GM18951 (cell line): ENCODE results near the gene ROBO1.

Experiments used
- POLR2A ChIP-seq: IDR thresholded peaks from 4 replicates; pipeline ENCODE4 v1.6.1; 2011; ENCODE audit warnings: mild to moderate bottlenecking; ENCODE audit not compliant: insufficient read length, insufficient read depth; ENCODE audit errors: extremely low read depth
- in situ Hi-C: fragments of 300-500 bp; cut with MboI; formaldehyde crosslinking; loops from one replicate; pipeline ENCODE4 v1.12.0; 2022; ENCODE audit warnings: low sequenced_read_pairs, mixed read lengths, inconsistent platforms; ENCODE audit not compliant: unreplicated experiment

The ROBO1 gene

GRCh38 chr3:79729096-79729495, 38.7 kb downstream of the ROBO1 start:
- in situ Hi-C loops = no loop called here
- no peak for TF ChIP-seq POLR2A

- in situ Hi-C loops = no loop called here
- TF ChIP-seq POLR2A = no peak
Measured at GRCh38 chr3:79726786-79727185, 41.0 kb downstream of the ROBO1 start.

- no peak for TF ChIP-seq POLR2A
- in situ Hi-C loops = no loop called here
Measured at GRCh38 chr3:79724206-79724605, 43.6 kb downstream of the ROBO1 start.

GRCh38 chr3:79690072-79690471, 77.7 kb downstream of the ROBO1 start:
- in situ Hi-C loops = no loop called here
- no peak for TF ChIP-seq POLR2A

- no peak for TF ChIP-seq POLR2A
Measured at GRCh38 chr3:79685108-79685507, 82.7 kb downstream of the ROBO1 start.

GRCh38 chr3:79684041-79684440, 83.8 kb downstream of the ROBO1 start:
- TF ChIP-seq POLR2A = no peak
- in situ Hi-C loops = no loop called here

More at GRCh38 chr3:79685108-79685507, 82.7 kb downstream of the ROBO1 start:
- in situ Hi-C loops = no loop called here

- no peak for TF ChIP-seq POLR2A
- in situ Hi-C loops = no loop called here
Measured at GRCh38 chr3:79672731-79673130, 95.1 kb downstream of the ROBO1 start.

GRCh38 chr3:79672075-79672474, 95.7 kb downstream of the ROBO1 start:
- no peak for TF ChIP-seq POLR2A
- in situ Hi-C loops = no loop called here

- no peak for TF ChIP-seq POLR2A
- in situ Hi-C loops = no loop called here
Measured at GRCh38 chr3:79670178-79670577, 97.6 kb downstream of the ROBO1 start.

- TF ChIP-seq POLR2A = no peak
- in situ Hi-C loops = no loop called here
Measured at GRCh38 chr3:79664455-79664854, 103.3 kb downstream of the ROBO1 start.

GRCh38 chr3:79661896-79662295, 105.9 kb downstream of the ROBO1 start:
- in situ Hi-C loops = no loop called here
- TF ChIP-seq POLR2A = no peak

GRCh38 chr3:79657076-79657475, 110.7 kb downstream of the ROBO1 start:
- TF ChIP-seq POLR2A = no peak
- in situ Hi-C loops = no loop called here

- in situ Hi-C loops = no loop called here
- TF ChIP-seq POLR2A = no peak
Measured at GRCh38 chr3:79654019-79654418, 113.8 kb downstream of the ROBO1 start.

- in situ Hi-C loops = no loop called here
- no peak for TF ChIP-seq POLR2A
Measured at GRCh38 chr3:79653266-79653830, 114.5 kb downstream of the ROBO1 start.
